ENCODE measurements around the gene SH3RF3. TPM values are rescaled to one million over a fixed set of nuclear protein-coding genes. Genes with fewer than 3 reads are reported as not detected.

The SH3RF3 gene
- total RNA-seq, 2 experiments from 2014 or later, result 1.9 to 2.3 TPM

- no peak overlapping the region for H3K4me3 Mint-ChIP-seq
- CTCF ChIA-PET, result no interaction called here
Observed at GRCh38 chr2:109523536-109524361, 394.7 kb downstream of the SH3RF3 start.

GRCh38 chr2:109525836-109526235 lies 396.8 kb downstream of the SH3RF3 start:
- ATAC-seq, result no peak
- CTCF ChIA-PET, result interaction anchor here (1.4 kb wide), 1 partner anchor 20 kb away, joined by 4 read pairs; no protein-coding TSS in a partner anchor

More at GRCh38 chr2:109523536-109524361, 394.7 kb downstream of the SH3RF3 start:
- Mint-ChIP-seq H3K27ac (no peak overlapping the region), H3K4me1 (ENCODE audit: low read depth) (no peaks in the 10 kb centered on the region), H3K27me3 (no peaks in the 10 kb centered on the region), H3K9me3 (no peaks in the 10 kb centered on the region), H3K36me3 (ENCODE audit: low read depth) (no peaks in the 10 kb centered on the region)
- intact Hi-C loops (cut with micrococcal nuclease), result no loop called here
- ATAC-seq (no peak), DNase-seq (no peak)
- no peak for TF ChIP-seq CTCF (IDR thresholded peaks at IDR 0.05)
- POLR2A ChIA-PET, result no interaction called here

GRCh38 chr2:109526442-109526970 lies 397.5 kb downstream of the SH3RF3 start:
- Mint-ChIP-seq H3K36me3 (ENCODE audit: low read depth) (no peaks in the 10 kb centered on the region), H3K9me3 (no peaks in the 10 kb centered on the region), H3K4me1 (ENCODE audit: low read depth) (no peaks in the 10 kb centered on the region), H3K27me3 (no peaks in the 10 kb centered on the region), H3K4me3 (no peak overlapping the region), H3K27ac (no peak overlapping the region)
- ATAC-seq (no peak), DNase-seq (no peak)
- CTCF ChIA-PET, result interaction anchor here (1.0 to 1.4 kb wide), 2 partner anchors 16 to 19 kb away, joined by 4 read pairs; no protein-coding TSS in a partner anchor
- TF ChIP-seq CTCF (IDR thresholded peaks at IDR 0.05), result no peak
- POLR2A ChIA-PET, result no interaction called here
- intact Hi-C loops (cut with micrococcal nuclease), result no loop called here

More at GRCh38 chr2:109525836-109526235, 396.8 kb downstream of the SH3RF3 start:
- H3K9me3 Mint-ChIP-seq, result no peaks in the 10 kb centered on the region
- no peaks in the 10 kb centered on the region for H3K4me1 Mint-ChIP-seq (ENCODE audit: low read depth)
- DNase-seq, result no peak
- POLR2A ChIA-PET, result no interaction called here
- no peaks in the 10 kb centered on the region for H3K36me3 Mint-ChIP-seq (ENCODE audit: low read depth)
- no peak overlapping the region for H3K4me3 Mint-ChIP-seq
- intact Hi-C loops (cut with micrococcal nuclease), result no loop called here
- TF ChIP-seq CTCF (IDR thresholded peaks at IDR 0.05), result no peak
- H3K27me3 Mint-ChIP-seq, result no peaks in the 10 kb centered on the region
- no peak overlapping the region for H3K27ac Mint-ChIP-seq

GRCh38 chr2:109527079-109527478 lies 398.1 kb downstream of the SH3RF3 start:
- intact Hi-C loops (cut with micrococcal nuclease), result no loop called here
- no peaks in the 10 kb centered on the region for H3K36me3 Mint-ChIP-seq (ENCODE audit: low read depth)
- CTCF ChIA-PET, result interaction anchor here (1.0 kb wide), 1 partner anchor 17 kb away, joined by 4 read pairs; no protein-coding TSS in a partner anchor
- H3K4me1 Mint-ChIP-seq (ENCODE audit: low read depth), result no peaks in the 10 kb centered on the region
- POLR2A ChIA-PET, result no interaction called here
- no peak for DNase-seq
- H3K27ac Mint-ChIP-seq, result no peak overlapping the region
- TF ChIP-seq CTCF (IDR thresholded peaks at IDR 0.05), result no peak
- no peaks in the 10 kb centered on the region for H3K27me3 Mint-ChIP-seq
- no peak for ATAC-seq
- no peaks in the 10 kb centered on the region for H3K9me3 Mint-ChIP-seq
- no peak overlapping the region for H3K4me3 Mint-ChIP-seq

Measured in activated CD8-positive, alpha-beta T cell treated with anti-CD3 and anti-CD28 coated beads for 36 hours (primary cell).